Muscle of leg (tissue), 11 donors: ENCODE results near the gene CCDC172. TPM values are rescaled to one million over a fixed set of nuclear protein-coding genes. Genes with fewer than 3 reads are reported as not detected.
"Not testable (repeated sequence)": the region's sequence is repeated elsewhere in the genome, so short reads cannot be mapped to it uniquely, and the experiment has no call there.

Source experiments
- DNase-seq: peaks from one replicate; pipeline ENCODE4 v3.0.0; 2013
- H3K27ac ChIP-seq: one replicate; pipeline ENCODE4 v1.5.1; 2013; ENCODE audit warnings: mild to moderate bottlenecking, low read length, control low read depth
- H3K27me3 ChIP-seq: one replicate; pipeline ENCODE4 v1.6.1; 2013; ENCODE audit warnings: low read length; ENCODE audit not compliant: control insufficient read depth, insufficient read depth
- H3K36me3 ChIP-seq: one replicate; pipeline ENCODE4 v1.6.1; 2013; ENCODE audit warnings: low read length; ENCODE audit not compliant: control insufficient read depth, insufficient read depth
- H3K4me1 ChIP-seq: one replicate; pipeline ENCODE4 v1.6.1; 2013; ENCODE audit warnings: low read length; ENCODE audit not compliant: control insufficient read depth, insufficient read depth
- H3K4me3 ChIP-seq: one replicate; pipeline ENCODE4 v1.5.1; 2013; ENCODE audit warnings: low read length, control low read depth
- H3K9me3 ChIP-seq: replicated peaks from 2 replicates; pipeline ENCODE4 v1.6.1; 2013; ENCODE audit warnings: low read depth, low read length; ENCODE audit not compliant: control insufficient read depth
- WGBS: methylation state at CpG from one replicate; pipeline ENCODE4 v1.1.5; 2013; ENCODE audit warnings: missing lambda C conversion rate; ENCODE audit not compliant: insufficient coverage; 5-methylcytosine and 5-hydroxymethylcytosine counted together
- polyA plus RNA-seq, 8 donors: library from polyadenylated mRNA; unstranded; fragments of 120-200 nt; gene quantifications; one replicate each; pipeline versions ENCODE4 v1.2.1 to v1.2.3, GENCODE V29; 2013; ENCODE audit warnings: inconsistent platforms in 1 of 8, low replicate concordance in 1 of 8; ENCODE audit not compliant: insufficient read length in 8 of 8, insufficient read depth in 1 of 8
- total RNA-seq: library from RNA; stranded (reverse); fragments of 120-200 nt; gene quantifications from one replicate; pipeline ENCODE4 v1.2.4, GENCODE V29; 2013

The CCDC172 gene
- total and polyA plus RNA-seq, 9 donors = not detected

- Histone ChIP-seq H3K27ac (no peak overlapping the region), H3K27me3 (no peaks in the 10 kb centered on the region), H3K36me3 (no peaks in the 10 kb centered on the region), H3K4me3 (no peak overlapping the region), H3K9me3 (no peaks in the 10 kb centered on the region), H3K4me1 (no peaks in the 10 kb centered on the region)
- peak; percentile 67 for DNase-seq
- no CpG with 5 or more reads among the region's 1 CpG for WGBS
Observed at GRCh38 chr10:116385994-116386809, 62.0 kb downstream of the CCDC172 start.

GRCh38 chr10:116393246-116393831, 69.1 kb downstream of the CCDC172 start:
- not testable (repeated sequence) for H3K4me3 ChIP-seq, H3K9me3 ChIP-seq, H3K4me1 ChIP-seq, H3K27ac ChIP-seq, H3K27me3 ChIP-seq, DNase-seq, H3K36me3 ChIP-seq
- WGBS = 96% methylated on average over 34 of the region's 43 CpGs

- no peaks in the 10 kb centered on the region for H3K9me3 ChIP-seq
- no peak for DNase-seq
- WGBS = 72% methylated on average over 10 of the region's 13 CpGs
- no peaks in the 10 kb centered on the region for H3K36me3 ChIP-seq
- no peak overlapping the region for H3K27ac ChIP-seq
- H3K27me3 ChIP-seq = no peaks in the 10 kb centered on the region
- H3K4me1 ChIP-seq = no peaks in the 10 kb centered on the region
- H3K4me3 ChIP-seq = no peak overlapping the region
Observed at GRCh38 chr10:116395223-116395985, 71.2 kb downstream of the CCDC172 start.

GRCh38 chr10:116398224-116398623, 74.0 kb downstream of the CCDC172 start:
- H3K36me3 ChIP-seq = no peaks in the 10 kb centered on the region
- no peaks in the 10 kb centered on the region for H3K27me3 ChIP-seq
- 20% methylated on average over 2 of the region's 5 CpGs for WGBS
- H3K4me3 ChIP-seq = no peak overlapping the region
- DNase-seq = no peak
- H3K9me3 ChIP-seq = no peaks in the 10 kb centered on the region
- H3K27ac ChIP-seq = no peak overlapping the region
- H3K4me1 ChIP-seq = no peaks in the 10 kb centered on the region

GRCh38 chr10:116402858-116403257, 78.6 kb downstream of the CCDC172 start:
- no CpG with 5 or more reads among the region's 3 CpGs for WGBS
- H3K4me3 ChIP-seq = no peak overlapping the region
- no peaks in the 10 kb centered on the region for H3K36me3 ChIP-seq
- DNase-seq = no peak
- no peaks in the 10 kb centered on the region for H3K27me3 ChIP-seq
- H3K27ac ChIP-seq = no peak overlapping the region
- no peaks in the 10 kb centered on the region for H3K4me1 ChIP-seq
- H3K9me3 ChIP-seq = no peaks in the 10 kb centered on the region

- Histone ChIP-seq H3K27me3 (no peaks in the 10 kb centered on the region), H3K4me1 (no peaks in the 10 kb centered on the region), H3K4me3 (no peak overlapping the region), H3K36me3 (no peaks in the 10 kb centered on the region), H3K9me3 (no peaks in the 10 kb centered on the region), H3K27ac (no peak overlapping the region)
- peak; percentile 36 for DNase-seq
- WGBS = 35% methylated on average over 3 of the region's 6 CpGs
Observed at GRCh38 chr10:116403740-116404250, 79.5 kb downstream of the CCDC172 start.

- 60% methylated on average over 1 of the region's 7 CpGs for WGBS
Observed at GRCh38 chr10:116408719-116409118, 84.5 kb downstream of the CCDC172 start.

GRCh38 chr10:116410351-116410750, 86.1 kb downstream of the CCDC172 start:
- Histone ChIP-seq H3K27ac (no peak overlapping the region), H3K27me3 (no peaks in the 10 kb centered on the region), H3K4me3 (no peak overlapping the region), H3K4me1 (no peaks in the 10 kb centered on the region), H3K9me3 (no peaks in the 10 kb centered on the region), H3K36me3 (no peaks in the 10 kb centered on the region)
- WGBS = no CpG with 5 or more reads among the region's 5 CpGs
- no peak for DNase-seq

More at GRCh38 chr10:116408719-116409118, 84.5 kb downstream of the CCDC172 start:
- DNase-seq = peak; percentile 5
- Histone ChIP-seq H3K4me1 (no peaks in the 10 kb centered on the region), H3K4me3 (no peak overlapping the region), H3K27me3 (no peaks in the 10 kb centered on the region), H3K36me3 (no peaks in the 10 kb centered on the region), H3K9me3 (no peaks in the 10 kb centered on the region), H3K27ac (no peak overlapping the region)

- Histone ChIP-seq H3K27ac (no peak overlapping the region), H3K36me3 (no peaks in the 10 kb centered on the region), H3K4me3 (no peak overlapping the region), H3K9me3 (no peaks in the 10 kb centered on the region), H3K4me1 (no peaks in the 10 kb centered on the region), H3K27me3 (no peaks in the 10 kb centered on the region)
- no peak for DNase-seq
- WGBS = no CpG with 5 or more reads among the region's 2 CpGs
Observed at GRCh38 chr10:116417821-116418220, 93.6 kb downstream of the CCDC172 start.

GRCh38 chr10:116418389-116418788, 94.1 kb downstream of the CCDC172 start:
- WGBS = no CpG with 5 or more reads among the region's 1 CpG
- Histone ChIP-seq H3K27ac (no peak overlapping the region), H3K4me3 (no peak overlapping the region), H3K4me1 (no peaks in the 10 kb centered on the region), H3K36me3 (no peaks in the 10 kb centered on the region), H3K9me3 (no peaks in the 10 kb centered on the region), H3K27me3 (no peaks in the 10 kb centered on the region)
- no peak for DNase-seq
